MM.1S (cell line): Measurements from ENCODE around the gene CHPF.

Experiments used
- DNase-seq: peaks from one replicate; pipeline ENCODE4 v3.0.0-alpha.2; 2015
- H2AFZ ChIP-seq: fragments of 300-600 bp; sonication (generic); 2 replicates; pipeline ENCODE4 v1.6.0; 2016; ENCODE audit warnings: antibody characterized with exemption, low read length
- H3F3A ChIP-seq: fragments of 300-600 bp; sonication (generic); 2 replicates; pipeline ENCODE4 v1.6.1; 2016; ENCODE audit warnings: mild to moderate bottlenecking, antibody characterized with exemption, low read length, moderate library complexity, mixed read lengths; ENCODE audit not compliant: insufficient read depth
- H3K27ac ChIP-seq: fragments of 300-600 bp; sonication (generic); 2 replicates; pipeline ENCODE4 v1.5.1; 2016; ENCODE audit warnings: mild to moderate bottlenecking, low read length
- H3K27me3 ChIP-seq: fragments of 300-600 bp; sonication (generic); replicated peaks from 2 replicates; pipeline ENCODE4 v1.6.0; 2016; ENCODE audit warnings: low read length; ENCODE audit not compliant: insufficient read depth
- H3K36me3 ChIP-seq: fragments of 300-600 bp; sonication (generic); replicated peaks from 2 replicates; pipeline ENCODE4 v1.6.1; 2016; ENCODE audit warnings: mild to moderate bottlenecking, low read length, mixed read lengths; ENCODE audit not compliant: insufficient read depth
- H3K4me1 ChIP-seq: fragments of 300-600 bp; sonication (generic); 2 replicates; pipeline ENCODE4 v1.6.1; 2016; ENCODE audit warnings: low read length, mixed read lengths
- H3K4me2 ChIP-seq: fragments of 300-600 bp; sonication (generic); 2 replicates; pipeline ENCODE4 v1.6.0; 2016; ENCODE audit warnings: low read depth, low read length
- H3K4me3 ChIP-seq: fragments of 300-600 bp; sonication (generic); 2 replicates; pipeline ENCODE4 v1.5.1; 2016; ENCODE audit warnings: low read length, mixed read lengths
- H3K79me2 ChIP-seq: fragments of 300-600 bp; sonication (generic); 2 replicates; pipeline ENCODE4 v1.6.1; 2016; ENCODE audit warnings: mixed run types, low read length, mixed read lengths
- H3K9ac ChIP-seq: fragments of 300-600 bp; sonication (generic); 2 replicates; pipeline ENCODE4 v1.6.1; 2016; ENCODE audit warnings: low read length, mixed read lengths
- H3K9me2 ChIP-seq: fragments of 300-600 bp; sonication (generic); replicated peaks from 2 replicates; pipeline ENCODE4 v1.6.1; 2016; ENCODE audit warnings: mild to moderate bottlenecking, low read length, mixed read lengths; ENCODE audit not compliant: insufficient read depth
- H3K9me3 ChIP-seq: fragments of 300-600 bp; sonication (generic); replicated peaks from 2 replicates; pipeline ENCODE4 v1.6.1; 2016; ENCODE audit warnings: mild to moderate bottlenecking, low read length, mixed read lengths; ENCODE audit not compliant: insufficient read depth
- H4K20me1 ChIP-seq: fragments of 300-600 bp; sonication (generic); 2 replicates; pipeline ENCODE4 v1.6.1; 2016; ENCODE audit warnings: mild to moderate bottlenecking, low read length, moderate library complexity, mixed read lengths; ENCODE audit not compliant: insufficient read depth
- EZH2 ChIP-seq: fragments of 300-600 bp; sonication (generic); optimal IDR thresholded peaks from 2 replicates; pipeline ENCODE3; 2017; ENCODE audit warnings: low read depth, mild to moderate bottlenecking, antibody characterized with exemption, low read length, mixed read lengths
- EZH2phosphoT487 ChIP-seq: fragments of 300-600 bp; sonication (generic); IDR thresholded peaks from 2 replicates; pipeline ENCODE4 v1.6.1; 2018; ENCODE audit warnings: antibody characterized with exemption, low read length
- TF ChIP-seq, protein P1 (sequence below): fragments of 300-600 bp; sonication (generic); IDR thresholded peaks from 2 replicates; pipeline ENCODE4 v1.5.1; 2016; ENCODE audit warnings: antibody characterized with exemption, low read length, mixed read lengths

CHPF gene

GRCh38 chr2:219507581-219508443, 35.8 kb downstream of the CHPF start:
- no peak overlapping the region for H3K4me3 ChIP-seq
- H3K36me3 ChIP-seq: no peaks in the 10 kb centered on the region
- H3K9me3 ChIP-seq: no peaks in the 10 kb centered on the region
- H4K20me1 ChIP-seq: no peaks in the 10 kb centered on the region
- peaks cover 33% of the 10 kb centered on the region for H3K27me3 ChIP-seq
- H3K79me2 ChIP-seq: no peaks in the 10 kb centered on the region
- H3K4me2 ChIP-seq: no peak overlapping the region
- H3K9ac ChIP-seq: no peak overlapping the region
- no peaks in the 10 kb centered on the region for H3K4me1 ChIP-seq
- H3K9me2 ChIP-seq: no peaks in the 10 kb centered on the region
- no peaks in the 10 kb centered on the region for H3F3A ChIP-seq
- H2AFZ ChIP-seq: no peak overlapping the region
- H3K27ac ChIP-seq: no peak overlapping the region
- TF ChIP-seq, protein P1, sequence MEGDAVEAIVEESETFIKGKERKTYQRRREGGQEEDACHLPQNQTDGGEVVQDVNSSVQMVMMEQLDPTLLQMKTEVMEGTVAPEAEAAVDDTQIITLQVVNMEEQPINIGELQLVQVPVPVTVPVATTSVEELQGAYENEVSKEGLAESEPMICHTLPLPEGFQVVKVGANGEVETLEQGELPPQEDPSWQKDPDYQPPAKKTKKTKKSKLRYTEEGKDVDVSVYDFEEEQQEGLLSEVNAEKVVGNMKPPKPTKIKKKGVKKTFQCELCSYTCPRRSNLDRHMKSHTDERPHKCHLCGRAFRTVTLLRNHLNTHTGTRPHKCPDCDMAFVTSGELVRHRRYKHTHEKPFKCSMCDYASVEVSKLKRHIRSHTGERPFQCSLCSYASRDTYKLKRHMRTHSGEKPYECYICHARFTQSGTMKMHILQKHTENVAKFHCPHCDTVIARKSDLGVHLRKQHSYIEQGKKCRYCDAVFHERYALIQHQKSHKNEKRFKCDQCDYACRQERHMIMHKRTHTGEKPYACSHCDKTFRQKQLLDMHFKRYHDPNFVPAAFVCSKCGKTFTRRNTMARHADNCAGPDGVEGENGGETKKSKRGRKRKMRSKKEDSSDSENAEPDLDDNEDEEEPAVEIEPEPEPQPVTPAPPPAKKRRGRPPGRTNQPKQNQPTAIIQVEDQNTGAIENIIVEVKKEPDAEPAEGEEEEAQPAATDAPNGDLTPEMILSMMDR: no peak
- TF ChIP-seq EZH2phosphoT487 (no peak), EZH2 (no peak)
- DNase-seq: no peak

- Histone ChIP-seq H3K27me3 (peaks cover 24% of the 10 kb centered on the region), H3K36me3 (no peaks in the 10 kb centered on the region), H3K4me3 (no peak overlapping the region), H3K4me2 (no peak overlapping the region), H3F3A (no peaks in the 10 kb centered on the region), H3K27ac (no peak overlapping the region), H2AFZ (no peak overlapping the region), H3K9me3 (no peaks in the 10 kb centered on the region), H3K9ac (no peak overlapping the region), H4K20me1 (no peaks in the 10 kb centered on the region), H3K9me2 (no peaks in the 10 kb centered on the region), H3K79me2 (no peaks in the 10 kb centered on the region), H3K4me1 (no peaks in the 10 kb centered on the region)
- DNase-seq: no peak
- TF ChIP-seq, protein P1: no peak
- TF ChIP-seq EZH2 (no peak), EZH2phosphoT487 (no peak)
Measured at GRCh38 chr2:219506802-219507526, 36.6 kb downstream of the CHPF start.

- Histone ChIP-seq H3K4me1 (no peaks in the 10 kb centered on the region), H2AFZ (no peak overlapping the region), H3K4me2 (no peak overlapping the region), H4K20me1 (no peaks in the 10 kb centered on the region), H3K9me3 (no peaks in the 10 kb centered on the region), H3K36me3 (no peaks in the 10 kb centered on the region), H3K27ac (no peak overlapping the region), H3F3A (no peaks in the 10 kb centered on the region), H3K79me2 (no peaks in the 10 kb centered on the region), H3K9me2 (no peaks in the 10 kb centered on the region), H3K4me3 (no peak overlapping the region), H3K27me3 (peaks cover 18% of the 10 kb centered on the region), H3K9ac (no peak overlapping the region)
- DNase-seq: no peak
- TF ChIP-seq, protein P1: no peak
- TF ChIP-seq EZH2phosphoT487 (no peak), EZH2 (no peak)
Measured at GRCh38 chr2:219506153-219506801, 37.3 kb downstream of the CHPF start.
